Caco-2 (cell line): ENCODE data around the gene PHF21A. TPM values are rescaled to one million over a fixed set of nuclear protein-coding genes. Genes with fewer than 3 reads are reported as not detected.

ENCODE experiments used
- BruUV-seq: library from RNA; stranded (reverse); fragments of 400-500 nt; replicated peaks from 2 replicates; lab custom pipeline; 2021; lab: Mats Ljungman, UMichigan
- CTCF ChIA-PET: fragments of 300-600 bp; sonication (Branson Sonifier 250); formaldehyde crosslinking; loops from one replicate; lab custom pipeline; 2022; ENCODE audit warnings: antibody characterized with exemption; lab: Charles Lee
- POLR2A ChIA-PET: fragments of 300-600 bp; sonication (Branson Sonifier 250); formaldehyde crosslinking; loops from one replicate; lab custom pipeline; 2022; ENCODE audit warnings: antibody characterized with exemption; lab: Charles Lee
- DNase-seq, 2 experiments: peaks; one replicate each; pipeline versions ENCODE4 v3.0.0 to v3.0.0-alpha.2; 2020 to 2022
- H3K27me3 ChIP-seq: replicated peaks from 2 replicates; pipeline ENCODE4 v1.6.0; 2011; ENCODE audit warnings: low read length; ENCODE audit not compliant: control insufficient read depth, insufficient read depth
- H3K36me3 ChIP-seq: 2 replicates; pipeline ENCODE4 v1.5.1; 2011; ENCODE audit warnings: low read length; ENCODE audit not compliant: control insufficient read depth, insufficient read depth
- H3K4me1 ChIP-seq: fragments of 250-450 bp; sonication (Bioruptor Pico); 2 replicates; pipeline ENCODE4 v1.5.1; 2020; ENCODE audit warnings: mild to moderate bottlenecking
- H3K4me3 ChIP-seq: 2 replicates; pipeline ENCODE4 v1.5.1; 2011; ENCODE audit warnings: low read depth, mild to moderate bottlenecking, control low read depth, low read length
- H3K9me3 ChIP-seq: fragments of 250-450 bp; sonication (Bioruptor Pico); 2 replicates; pipeline ENCODE4 v1.5.1; 2020; ENCODE audit warnings: mild to moderate bottlenecking, moderate library complexity
- H3K27ac Mint-ChIP-seq: one replicate; pipeline ENCODE4 v1.8.0; 2022; ENCODE audit warnings: mixed read lengths; ENCODE audit not compliant: unreplicated experiment
- H3K27me3 Mint-ChIP-seq: one replicate; pipeline ENCODE4 v1.8.0; 2022; ENCODE audit warnings: mixed read lengths; ENCODE audit not compliant: insufficient read depth, unreplicated experiment
- H3K36me3 Mint-ChIP-seq: one replicate; pipeline ENCODE4 v1.8.0; 2022; ENCODE audit warnings: mild to moderate bottlenecking, mixed read lengths; ENCODE audit not compliant: insufficient read depth, unreplicated experiment
- H3K4me1 Mint-ChIP-seq: one replicate; pipeline ENCODE4 v1.8.0; 2022; ENCODE audit warnings: low read depth, mixed read lengths; ENCODE audit not compliant: unreplicated experiment
- H3K4me3 Mint-ChIP-seq: one replicate; pipeline ENCODE4 v1.8.0; 2022; ENCODE audit warnings: mild to moderate bottlenecking, moderate library complexity, mixed read lengths; ENCODE audit not compliant: unreplicated experiment
- H3K9me3 Mint-ChIP-seq: one replicate; pipeline ENCODE4 v1.8.0; 2022; ENCODE audit warnings: mixed read lengths; ENCODE audit not compliant: unreplicated experiment
- CTCF ChIP-seq, 2 experiments: fragments of 200-600 bp in 1 of 2; IDR thresholded peaks; 1 replicate in 1 of 2; 2 replicates in 1 of 2; pipeline versions ENCODE4 v1.5.1 to v1.8.0; 2011 to 2022; ENCODE audit warnings: antibody characterized with exemption in 1 of 2, control low read depth in 1 of 2, inconsistent platforms in 1 of 2, low read depth in 1 of 2, low read length in 1 of 2, mild to moderate bottlenecking in 1 of 2, moderate library complexity in 1 of 2; ENCODE audit not compliant: insufficient read depth in 1 of 2, severe bottlenecking in 1 of 2, unreplicated experiment in 1 of 2
- intact Hi-C: fragments of 100-400 bp; cut with micrococcal nuclease; formaldehyde crosslinking; loops from one replicate; pipeline ENCODE4 v1.10.0; 2022; ENCODE audit not compliant: unreplicated experiment
- total RNA-seq: library from RNA; stranded (reverse); gene quantifications from 2 replicates; pipeline ENCODE4 v1.2.3, GENCODE V29; 2022

The PHF21A gene
- total RNA-seq, 1 experiment from 2014 or later = 20.0 TPM

- ChIA-PET POLR2A (no interaction called here), CTCF (no interaction called here)
- H3K9me3 Mint-ChIP-seq = no peaks in the 10 kb centered on the region
- Histone ChIP-seq H3K9me3 (no peaks in the 10 kb centered on the region), H3K27me3 (no peaks in the 10 kb centered on the region), H3K4me3 (no peak overlapping the region), H3K4me1 (no peaks in the 10 kb centered on the region), H3K36me3 (no peaks in the 10 kb centered on the region)
- H3K36me3 Mint-ChIP-seq = no peaks in the 10 kb centered on the region
- DNase-seq = no peak
- no peak for TF ChIP-seq CTCF (IDR thresholded peaks at IDR 0.05; ENCODE audit: insufficient read depth in 1 of 2, low read depth in 1 of 2, low read length in 1 of 2, severe bottlenecking in 1 of 2, unreplicated experiment in 1 of 2)
- no TSS peak for BruUV-seq
- H3K4me1 Mint-ChIP-seq = peaks cover 1% of the 10 kb centered on the region
- intact Hi-C loops = no loop called here
- H3K4me3 Mint-ChIP-seq = no peak overlapping the region
- no peak overlapping the region for H3K27ac Mint-ChIP-seq
- H3K27me3 Mint-ChIP-seq = no peaks in the 10 kb centered on the region
Measured at GRCh38 chr11:46055371-46055770, 65.9 kb downstream of the PHF21A start.

GRCh38 chr11:46051102-46051501 is 70.2 kb downstream of the PHF21A start:
- Histone ChIP-seq H3K9me3 (no peaks in the 10 kb centered on the region), H3K36me3 (no peaks in the 10 kb centered on the region), H3K4me1 (no peaks in the 10 kb centered on the region), H3K27me3 (no peaks in the 10 kb centered on the region), H3K4me3 (no peak overlapping the region)
- Mint-ChIP-seq H3K9me3 (no peaks in the 10 kb centered on the region), H3K4me3 (no peak overlapping the region), H3K27ac (no peak overlapping the region), H3K27me3 (no peaks in the 10 kb centered on the region), H3K36me3 (no peaks in the 10 kb centered on the region), H3K4me1 (peaks cover 7% of the 10 kb centered on the region)
- ChIA-PET POLR2A (no interaction called here), CTCF (interaction anchor here (0.8 kb wide), 1 partner anchor 34 kb away, joined by 5 read pairs; no protein-coding TSS in a partner anchor)
- TF ChIP-seq CTCF (IDR thresholded peaks at IDR 0.05; ENCODE audit: insufficient read depth in 1 of 2, low read depth in 1 of 2, low read length in 1 of 2, severe bottlenecking in 1 of 2, unreplicated experiment in 1 of 2) = no peak
- DNase-seq = no peak
- BruUV-seq = no TSS peak
- intact Hi-C loops = no loop called here

GRCh38 chr11:46050662-46051061 is 70.6 kb downstream of the PHF21A start:
- Histone ChIP-seq H3K36me3 (no peaks in the 10 kb centered on the region), H3K4me3 (no peak overlapping the region), H3K27me3 (no peaks in the 10 kb centered on the region), H3K9me3 (no peaks in the 10 kb centered on the region), H3K4me1 (no peaks in the 10 kb centered on the region)
- BruUV-seq = no TSS peak
- ChIA-PET CTCF (interaction anchor here (0.8 kb wide), 1 partner anchor 34 kb away, joined by 5 read pairs; no protein-coding TSS in a partner anchor), POLR2A (no interaction called here)
- Mint-ChIP-seq H3K4me1 (peaks cover 7% of the 10 kb centered on the region), H3K27me3 (no peaks in the 10 kb centered on the region), H3K36me3 (no peaks in the 10 kb centered on the region), H3K9me3 (no peaks in the 10 kb centered on the region), H3K4me3 (no peak overlapping the region), H3K27ac (no peak overlapping the region)
- no peak for DNase-seq
- intact Hi-C loops = no loop called here
- no peak for TF ChIP-seq CTCF (IDR thresholded peaks at IDR 0.05; ENCODE audit: insufficient read depth in 1 of 2, low read depth in 1 of 2, low read length in 1 of 2, severe bottlenecking in 1 of 2, unreplicated experiment in 1 of 2)
